ENCODE results near the gene FAM120B.

DNA sequence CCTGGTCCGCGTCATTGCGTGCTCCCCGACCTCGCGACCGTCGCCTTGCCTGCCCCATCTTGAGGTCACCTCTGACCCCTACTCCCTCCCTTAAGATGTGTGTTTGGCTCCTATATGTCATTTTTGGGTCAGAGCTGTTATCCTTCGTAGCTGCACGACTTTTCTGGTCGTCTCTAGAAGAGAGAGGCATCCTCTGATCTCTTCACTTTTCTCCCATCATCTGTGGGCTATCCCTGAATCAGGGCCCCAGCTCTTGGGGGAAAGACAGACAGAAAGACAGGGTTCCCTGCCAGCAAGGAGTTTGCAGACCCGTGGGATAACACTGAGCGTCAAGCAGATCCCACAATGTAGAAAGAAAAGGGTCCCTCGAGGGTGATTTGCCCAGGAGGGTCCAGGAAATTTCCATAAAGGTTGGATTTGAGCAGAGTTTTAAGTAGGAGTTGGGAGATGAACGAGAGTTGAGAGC is 555 bp downstream of the FAM120B start:
- no peak for TF ChIP-seq CTCF (IDR thresholded peaks at IDR 0.05; ENCODE audit: low read depth, low read length)
- TF ChIP-seq EZH2phosphoT487 (IDR thresholded peaks at IDR 0.05; ENCODE audit: low read depth) = no peak
